ENCODE data around the gene ZNF280D. TPM values are rescaled to one million over a fixed set of nuclear protein-coding genes. Genes with fewer than 3 reads are reported as not detected.

The ZNF280D gene
- total RNA-seq, 2 donors from 2014 or later, result 28.3 to 38.7 TPM

GRCh38 chr15:56752986-56753385 is 19.7 kb upstream of the ZNF280D start:
- ATAC-seq (no peak), DNase-seq (no peak)
- TF ChIP-seq CTCF (IDR thresholded peaks at IDR 0.05) (no peak), POLR2A (IDR thresholded peaks at IDR 0.05) (no peak)
- H3K27ac ChIP-seq, result no peak overlapping the region
- 96 to 98% methylated on average over 1 of the region's 1 CpG for WGBS, 2 donors
- intact Hi-C loops (cut with DNase I), result no loop called here
- no peaks in the 10 kb centered on the region for H3K4me1 ChIP-seq
- H3K9me3 ChIP-seq, result no peaks in the 10 kb centered on the region
- no peaks in the 10 kb centered on the region for H3K36me3 ChIP-seq (replicated peaks in 1 of 2; ENCODE audit: insufficient read depth in 1 of 2, low read depth in 2 of 2)
- no peaks in the 10 kb centered on the region for H3K27me3 ChIP-seq
- H3K4me3 ChIP-seq, result no peak overlapping the region

- H3K4me1 ChIP-seq, result no peaks in the 10 kb centered on the region
- DNase-seq (no peak), ATAC-seq (no peak)
- intact Hi-C loops (cut with DNase I), result no loop called here
- H3K9me3 ChIP-seq, result no peaks in the 10 kb centered on the region
- H3K27me3 ChIP-seq, result no peaks in the 10 kb centered on the region
- H3K4me3 ChIP-seq, result no peak overlapping the region
- WGBS, 2 donors, result 76 to 80% methylated on average over 1 of the region's 1 CpG
- no peak overlapping the region for H3K27ac ChIP-seq
- TF ChIP-seq CTCF (IDR thresholded peaks at IDR 0.05), result no peak
- TF ChIP-seq POLR2A (IDR thresholded peaks at IDR 0.05), result no peak
- no peaks in the 10 kb centered on the region for H3K36me3 ChIP-seq (replicated peaks in 1 of 2; ENCODE audit: insufficient read depth in 1 of 2, low read depth in 2 of 2)
Measured at GRCh38 chr15:56749982-56750381, 16.7 kb upstream of the ZNF280D start.

- no peak for DNase-seq
- Histone ChIP-seq H3K27me3 (no peaks in the 10 kb centered on the region), H3K4me1 (peaks cover 8% of the 10 kb centered on the region), H3K9me3 (no peaks in the 10 kb centered on the region), H3K27ac (no peak overlapping the region), H3K36me3 (replicated peaks in 1 of 2; ENCODE audit: insufficient read depth in 1 of 2, low read depth in 2 of 2) (no peaks in the 10 kb centered on the region), H3K4me3 (no peak overlapping the region)
- no peak for ATAC-seq
- TF ChIP-seq CTCF (IDR thresholded peaks at IDR 0.05) (no peak), POLR2A (IDR thresholded peaks at IDR 0.05) (no peak)
- intact Hi-C loops (cut with DNase I), result no loop called here
- 84 to 89% methylated on average over 5 of the region's 5 CpGs for WGBS, 2 donors
Measured at GRCh38 chr15:56744701-56745683, 11.7 kb upstream of the ZNF280D start.

- WGBS, 2 donors, result 80 to 89% methylated on average over 2 of the region's 2 CpGs
- no peak for DNase-seq
- peaks cover 23% of the 10 kb centered on the region for H3K4me1 ChIP-seq
- intact Hi-C loops (cut with DNase I), result no loop called here
- H3K36me3 ChIP-seq (replicated peaks in 1 of 2; ENCODE audit: insufficient read depth in 1 of 2, low read depth in 2 of 2), result no peaks in the 10 kb centered on the region
- H3K9me3 ChIP-seq, result no peaks in the 10 kb centered on the region
- no peak overlapping the region for H3K4me3 ChIP-seq
- ATAC-seq, result no peak
- no peak overlapping the region for H3K27ac ChIP-seq
- H3K27me3 ChIP-seq, result no peaks in the 10 kb centered on the region
- TF ChIP-seq POLR2A (IDR thresholded peaks at IDR 0.05) (no peak), CTCF (IDR thresholded peaks at IDR 0.05) (no peak)
Measured at GRCh38 chr15:56741541-56741940, 8.2 kb upstream of the ZNF280D start.
